GM18868 (cell line): ENCODE data around the gene AKAP13.

Experiments used
- ATAC-seq: cut with Tn5 transposase; IDR thresholded peaks from one replicate; pipeline ENCODE4 v1.9.1; 2021; ENCODE audit warnings: mild to moderate bottlenecking, moderate library complexity; ENCODE audit not compliant: unreplicated experiment

AKAP13 gene

GRCh38 chr15:85772668-85773067 is 392.3 kb downstream of the AKAP13 start:
- ATAC-seq = no peak

DNA sequence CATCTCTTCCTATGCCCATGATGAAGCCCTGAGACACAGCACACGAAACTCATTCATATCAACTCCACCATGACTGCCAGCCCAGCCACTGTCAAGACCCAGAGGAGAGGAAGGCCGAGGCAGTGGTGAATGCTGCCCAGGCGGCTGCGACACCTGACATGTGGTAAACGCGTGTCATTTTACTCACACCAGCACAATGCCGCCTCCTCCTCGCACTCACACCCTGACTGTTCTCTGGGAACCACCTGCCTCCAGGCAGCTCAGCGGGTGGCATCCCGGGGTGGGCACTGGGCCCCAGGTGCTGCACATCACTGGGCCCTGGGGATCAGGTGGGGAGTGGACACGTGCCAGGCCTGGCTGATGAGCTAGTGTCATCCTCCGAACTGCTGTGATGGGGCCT is 392.8 kb downstream of the AKAP13 start:
- no peak for ATAC-seq

DNA sequence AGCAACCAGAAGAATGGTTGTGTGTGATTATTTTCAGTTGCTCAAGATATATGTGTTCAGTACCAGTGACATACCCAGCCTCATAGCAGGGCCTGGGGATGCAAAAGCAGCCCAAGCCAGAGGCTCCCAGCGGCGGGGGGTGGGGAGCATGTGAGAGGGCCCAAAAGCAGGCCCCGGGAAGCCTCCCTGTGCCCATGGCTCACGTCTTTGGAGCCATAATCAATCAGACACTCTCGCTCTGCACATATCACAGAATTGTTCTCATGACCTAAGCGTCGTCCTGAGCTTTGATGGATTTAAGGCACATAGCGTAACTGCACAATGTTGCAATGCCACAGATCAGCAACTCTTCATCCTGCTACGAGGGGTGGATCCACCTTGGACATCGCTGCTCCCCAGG is 393.6 kb downstream of the AKAP13 start:
- no peak for ATAC-seq

DNA sequence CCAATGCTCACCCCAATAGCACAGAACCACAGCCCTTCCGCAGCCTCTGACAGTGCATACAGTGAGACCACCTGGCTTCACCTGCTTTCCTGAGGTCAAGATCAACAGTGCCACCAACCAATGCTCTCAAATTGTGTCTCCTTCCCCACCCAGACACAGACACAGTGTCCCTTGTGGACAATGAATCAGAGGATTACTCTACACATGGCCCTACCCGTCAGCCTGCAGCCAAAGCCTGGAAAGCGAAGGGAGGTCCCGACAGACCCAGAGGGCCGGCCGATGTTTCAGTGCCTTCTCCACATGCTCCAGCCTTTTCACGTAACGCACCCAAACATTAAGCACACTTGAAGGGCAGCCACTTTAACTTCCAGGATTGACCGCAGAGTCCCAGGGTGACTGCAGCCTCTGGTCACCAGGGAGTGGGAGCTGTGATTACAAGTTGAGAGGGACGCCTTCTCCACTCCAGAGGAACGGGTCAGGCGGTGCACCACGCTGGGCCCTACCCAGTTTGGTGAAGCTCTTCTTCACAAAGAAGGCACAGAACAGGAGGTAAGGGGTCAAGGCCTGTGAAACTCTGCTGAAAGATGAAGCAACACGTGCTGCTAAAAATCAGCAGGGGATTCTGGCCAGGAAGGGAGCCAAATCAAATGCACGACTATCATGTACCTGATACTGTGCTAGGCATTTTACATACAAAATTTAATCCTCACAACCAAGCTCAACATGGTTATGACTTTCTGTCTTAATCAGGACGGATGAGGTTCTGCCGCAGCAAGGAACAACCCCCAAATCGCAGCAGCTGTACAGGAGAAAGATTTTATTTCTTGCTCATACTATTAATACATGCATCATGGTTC is 397.1 kb downstream of the AKAP13 start:
- ATAC-seq = no peak

GRCh38 chr15:85778107-85778776 is 397.8 kb downstream of the AKAP13 start:
- no peak for ATAC-seq

GRCh38 chr15:85779249-85779648 is 398.8 kb downstream of the AKAP13 start:
- no peak for ATAC-seq

DNA sequence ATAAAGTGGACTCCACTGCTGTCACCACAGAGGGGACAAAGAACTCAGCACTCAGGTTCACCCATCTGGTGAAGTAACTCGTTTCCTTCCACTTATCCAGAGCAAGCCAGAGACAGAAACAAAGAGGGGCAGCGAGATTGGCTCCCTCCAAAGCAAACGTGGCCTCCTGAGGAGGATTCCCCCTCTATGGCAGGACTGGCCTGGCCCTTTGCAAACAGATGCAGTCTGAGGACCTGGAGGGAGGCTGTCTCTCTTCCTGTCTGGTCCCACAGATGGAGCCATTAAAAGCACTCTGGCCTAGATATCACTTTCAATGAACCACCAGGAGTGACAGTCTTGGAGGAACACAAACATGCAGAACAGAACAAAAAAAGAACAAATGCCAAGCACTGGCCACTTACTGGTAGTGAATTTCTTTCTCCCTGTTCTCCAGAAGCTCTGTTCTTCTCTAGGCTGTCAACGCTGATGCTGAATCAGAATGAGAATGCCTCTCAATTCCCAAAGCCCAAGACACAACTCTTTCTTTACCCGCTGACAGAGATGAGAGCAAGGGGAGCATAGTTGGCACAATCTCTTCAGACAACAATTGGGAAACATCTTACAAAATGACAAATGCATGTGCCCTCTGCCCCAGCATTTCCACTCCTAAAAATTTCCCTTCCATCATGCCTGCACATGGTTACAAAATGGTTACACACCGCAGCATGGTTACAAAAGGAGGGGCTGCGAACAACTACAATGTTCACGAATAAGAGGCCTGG is 400.0 kb downstream of the AKAP13 start:
- no peak for ATAC-seq

DNA sequence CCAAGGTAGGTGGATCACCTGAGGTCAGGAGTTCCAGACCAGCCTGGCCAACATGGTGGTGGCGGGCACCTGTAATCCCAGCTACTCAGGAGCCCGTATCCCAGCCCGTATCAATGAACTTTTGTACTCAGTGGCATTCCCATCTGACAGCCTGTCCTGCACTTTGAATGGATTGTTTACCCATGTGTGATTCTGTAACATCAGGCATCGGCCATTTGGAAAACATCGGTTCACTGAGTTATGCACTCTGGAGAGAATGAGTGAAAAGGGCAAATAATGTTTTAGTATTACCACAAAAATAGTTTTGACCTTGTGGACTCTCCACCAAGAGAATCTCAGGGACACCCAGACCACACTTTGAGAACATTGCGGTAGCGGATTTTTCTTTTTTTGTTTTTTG is 400.7 kb downstream of the AKAP13 start:
- ATAC-seq = no peak

DNA sequence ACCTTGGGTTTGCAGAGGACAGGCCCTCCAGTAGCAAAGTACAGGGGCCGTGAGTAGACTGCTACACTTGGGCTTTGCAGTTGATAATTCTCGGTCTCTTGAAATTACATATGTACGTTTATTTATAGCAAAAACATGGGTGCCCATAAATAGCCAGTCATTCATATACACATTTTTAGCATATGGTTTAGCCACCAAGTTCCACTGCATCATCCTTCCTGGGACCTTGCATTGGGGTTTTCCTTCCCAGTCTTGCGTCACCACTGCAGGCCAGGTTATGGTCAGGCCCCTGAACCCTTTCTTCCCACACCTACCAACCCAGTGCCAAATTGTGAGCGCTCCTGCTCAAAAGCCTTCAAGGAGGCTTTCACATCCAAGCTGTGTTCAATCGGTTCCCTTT is 401.7 kb downstream of the AKAP13 start:
- ATAC-seq = no peak

DNA sequence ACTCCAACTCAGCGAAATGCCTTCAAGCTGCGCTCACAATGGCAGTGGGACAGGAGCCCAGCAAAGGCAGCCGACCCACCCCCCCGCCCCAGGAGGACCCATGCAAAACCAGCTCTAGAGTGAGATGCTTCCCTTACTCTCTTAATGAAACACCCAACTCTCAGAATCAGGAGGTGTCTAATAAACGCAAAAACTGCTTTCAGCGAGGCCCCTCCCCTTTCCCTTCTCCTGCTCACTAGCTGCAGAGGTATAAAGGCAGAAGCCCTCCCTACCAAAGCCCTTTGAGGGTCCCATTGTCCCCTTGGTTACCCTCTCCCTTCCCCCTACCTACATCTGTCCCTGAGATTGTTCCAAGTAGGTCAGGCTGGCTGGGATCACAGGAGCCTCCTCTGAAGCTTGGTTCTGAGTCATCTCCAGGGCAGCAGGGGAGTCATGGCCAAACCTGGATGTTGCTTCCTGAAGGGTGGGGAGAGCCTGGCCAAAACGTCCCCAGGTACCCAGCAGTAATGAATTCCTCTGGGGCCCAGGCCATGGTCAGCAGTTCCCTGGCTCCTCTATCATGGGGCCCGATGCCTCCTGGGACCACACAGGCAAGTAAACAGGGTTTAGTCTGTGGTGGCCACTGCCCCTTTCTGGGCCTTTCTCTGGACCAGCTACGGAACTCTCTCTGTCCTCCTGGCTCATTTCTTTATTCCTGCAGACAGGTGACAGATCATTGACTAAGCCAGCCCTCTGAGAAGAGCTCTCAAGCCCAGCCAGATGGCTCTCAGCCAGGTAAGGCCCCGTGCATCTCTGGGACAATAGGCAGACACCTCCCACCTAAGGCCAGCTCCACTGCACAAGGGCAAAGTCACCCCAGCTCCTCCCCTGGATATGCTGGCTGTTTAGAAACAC is 405.7 kb downstream of the AKAP13 start:
- peak; percentile 10 for ATAC-seq

DNA sequence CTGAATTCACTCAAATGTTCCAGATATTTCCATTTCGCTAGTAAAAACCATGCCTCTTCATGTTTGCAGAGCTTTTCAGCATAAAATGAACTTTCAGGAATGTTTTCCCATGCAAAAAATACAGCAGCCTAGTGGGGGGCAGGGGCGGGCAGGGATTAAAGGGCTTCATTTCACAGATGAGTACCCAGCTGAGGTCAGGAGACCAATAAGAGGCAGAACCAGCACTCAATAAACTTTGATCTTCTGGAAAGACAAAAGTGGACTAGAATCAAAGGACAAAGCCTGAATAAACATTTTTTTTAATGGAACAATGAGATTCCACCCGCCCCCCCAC is 406.3 kb downstream of the AKAP13 start:
- no peak for ATAC-seq

DNA sequence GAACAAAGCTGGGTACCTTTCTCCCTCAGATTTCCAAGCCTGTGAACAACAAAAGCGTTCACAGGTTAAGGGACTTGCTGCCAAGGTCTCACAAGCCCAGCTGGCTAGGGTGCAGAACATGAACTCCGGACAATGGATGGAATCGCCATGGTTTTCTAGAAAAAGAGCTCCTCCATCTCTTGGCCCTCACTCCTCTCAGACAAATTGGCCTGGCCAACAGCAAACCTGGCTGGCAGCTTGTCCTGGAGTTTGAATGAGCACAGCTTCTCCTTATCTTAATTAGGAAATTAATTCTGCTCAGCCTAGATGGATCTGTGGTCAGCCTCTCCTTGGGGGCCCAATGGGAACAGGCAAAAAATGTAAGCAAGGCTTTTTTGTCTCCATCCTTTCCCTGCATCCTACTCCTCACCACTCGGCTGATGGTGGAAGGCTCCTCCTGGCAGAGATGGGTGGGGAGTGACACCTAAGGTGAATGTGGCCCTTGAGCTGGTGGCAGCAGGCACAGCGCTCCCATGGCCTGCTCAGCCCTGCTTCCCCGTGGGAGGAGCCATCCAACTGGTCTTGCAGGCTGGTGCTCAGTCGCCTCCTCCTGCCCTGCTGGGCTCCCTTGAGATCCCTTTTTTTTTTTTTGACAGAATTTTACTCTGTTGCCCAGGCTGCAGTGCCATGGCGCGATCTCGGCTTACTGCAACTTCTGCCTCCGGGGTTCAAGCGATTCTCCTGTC is 408.5 kb downstream of the AKAP13 start:
- no peak for ATAC-seq

DNA sequence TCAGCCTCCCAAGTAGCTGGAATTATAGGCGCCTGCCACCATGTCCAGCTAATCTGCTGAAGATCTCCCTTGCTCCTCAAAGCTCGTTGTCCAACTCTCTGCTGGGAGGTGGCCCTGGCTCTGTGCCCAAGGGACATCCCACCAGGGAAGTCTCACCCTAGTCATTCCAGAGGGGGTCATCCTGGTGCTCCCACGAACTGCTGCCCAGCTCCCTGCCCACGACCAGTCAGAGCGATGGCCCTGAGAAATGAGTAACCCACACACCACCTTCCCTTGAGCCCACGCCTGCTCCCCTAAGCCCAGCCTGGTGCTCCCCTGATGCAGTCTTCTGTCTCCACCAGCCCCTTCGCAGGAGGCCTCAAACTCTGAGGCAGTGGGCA is 409.1 kb downstream of the AKAP13 start:
- no peak for ATAC-seq

- no peak for ATAC-seq
Observed at GRCh38 chr15:85792102-85792731, 411.8 kb downstream of the AKAP13 start.

- ATAC-seq = no peak
Observed at GRCh38 chr15:85792912-85793590, 412.6 kb downstream of the AKAP13 start.

- ATAC-seq = peak; percentile 37
Observed at GRCh38 chr15:85793641-85794597, 413.5 kb downstream of the AKAP13 start.

DNA sequence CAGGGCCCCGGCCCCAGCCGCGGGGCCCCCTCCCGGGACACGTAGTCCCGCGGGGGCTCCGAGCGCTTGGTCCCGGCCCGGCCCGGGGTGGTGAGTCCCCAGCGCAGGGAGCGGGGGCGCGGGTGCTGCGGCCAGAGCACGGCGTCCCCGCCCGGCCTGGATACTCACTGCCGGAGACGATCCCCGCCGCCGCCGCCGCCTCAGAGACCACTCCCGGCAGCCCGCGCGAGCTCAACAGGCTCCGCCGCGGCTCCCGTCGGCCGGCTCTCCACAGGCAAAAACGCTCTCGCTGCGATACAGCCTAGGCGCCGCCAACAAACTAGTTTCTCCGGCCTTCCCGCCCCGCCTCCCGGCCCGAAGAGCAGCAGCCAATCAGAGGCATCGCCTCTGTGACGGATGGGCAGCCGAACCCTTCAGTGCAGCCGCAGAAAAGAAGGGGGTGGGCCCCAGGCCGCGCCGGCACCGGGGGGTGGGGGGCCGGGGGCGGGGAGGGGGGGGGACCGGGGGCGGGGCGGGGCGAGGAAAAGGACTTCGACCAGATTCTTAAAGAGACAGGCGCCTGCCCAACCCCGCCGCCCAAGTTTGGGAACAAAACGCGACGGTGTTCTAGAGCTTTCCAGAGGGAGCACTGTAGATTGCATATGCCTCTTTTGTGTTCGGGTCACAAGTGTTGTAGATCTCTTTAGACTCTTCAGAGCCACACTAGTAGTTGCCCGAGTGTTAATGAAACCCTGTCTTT is 414.4 kb downstream of the AKAP13 start, which contains the start of gene KLHL25:
Gene KLHL25 (minus strand): TSS at position 328 of the 739 bp plus-strand sequence. CDS start 25,115 bp downstream, outside the sequence.
- peak; percentile 98 for ATAC-seq
